Activated CD8-positive, alpha-beta T cell treated with anti-CD3 and anti-CD28 coated beads for 36 hours (primary cell): ENCODE results near the gene ACAD9. TPM values are rescaled to one million over a fixed set of nuclear protein-coding genes. Genes with fewer than 3 reads are reported as not detected.

ENCODE experiments used
- ATAC-seq: fragments of 200-7000 bp; cut with Tn5 transposase; one replicate; pipeline ENCODE4 v1.10.0; 2021; ENCODE audit warnings: mild to moderate bottlenecking, moderate library complexity
- CTCF ChIA-PET: fragments of 350-600 bp; sonication (Branson Sonifier 250); formaldehyde crosslinking; loops from one replicate; lab custom pipeline; 2021; ENCODE audit warnings: antibody characterized with exemption; lab: Charles Lee
- POLR2A ChIA-PET: fragments of 350-600 bp; sonication (Branson Sonifier 250); formaldehyde crosslinking; loops from one replicate; lab custom pipeline; 2021; ENCODE audit warnings: antibody characterized with exemption; lab: Charles Lee
- DNase-seq: peaks from one replicate; pipeline ENCODE4 v3.0.0-alpha.2; 2020
- H3K27ac Mint-ChIP-seq: one replicate; pipeline ENCODE4 v1.8.0; 2021; ENCODE audit warnings: mild to moderate bottlenecking, mixed read lengths
- H3K27me3 Mint-ChIP-seq: one replicate; pipeline ENCODE4 v1.8.0; 2021; ENCODE audit warnings: mixed read lengths
- H3K36me3 Mint-ChIP-seq: one replicate; pipeline ENCODE4 v1.8.0; 2021; ENCODE audit warnings: low read depth, mixed read lengths
- H3K4me1 Mint-ChIP-seq: one replicate; pipeline ENCODE4 v1.8.0; 2021; ENCODE audit warnings: low read depth, mixed read lengths
- H3K4me3 Mint-ChIP-seq: one replicate; pipeline ENCODE4 v1.8.0; 2021; ENCODE audit warnings: mild to moderate bottlenecking, moderate library complexity, mixed read lengths
- H3K9me3 Mint-ChIP-seq: one replicate; pipeline ENCODE4 v1.8.0; 2021; ENCODE audit warnings: mixed read lengths
- CTCF ChIP-seq: fragments of 200-600 bp; IDR thresholded peaks from one replicate; pipeline ENCODE4 v1.8.0; 2022; ENCODE audit warnings: antibody characterized with exemption, mild to moderate bottlenecking
- intact Hi-C: fragments of 100-400 bp; cut with micrococcal nuclease; formaldehyde crosslinking; loops from one replicate; pipeline ENCODE4 v1.10.0; 2022
- total RNA-seq, 2 experiments: library from RNA; stranded (reverse); gene quantifications; one replicate each; pipeline ENCODE4 v1.2.3, GENCODE V29; 2021

The ACAD9 gene
- total RNA-seq, 2 experiments from 2014 or later = 50.1 to 50.5 TPM

GRCh38 chr3:128945878-128946175, 66.4 kb downstream of the ACAD9 start:
- TF ChIP-seq CTCF = no peak
- Mint-ChIP-seq H3K9me3 (no peaks in the 10 kb centered on the region), H3K4me3 (no peak overlapping the region), H3K27me3 (no peaks in the 10 kb centered on the region), H3K27ac (no peak overlapping the region), H3K4me1 (no peaks in the 10 kb centered on the region), H3K36me3 (no peaks in the 10 kb centered on the region)
- no peak for DNase-seq
- POLR2A ChIA-PET = no interaction called here
- no peak for ATAC-seq
- CTCF ChIA-PET = interaction anchor here (1.0 kb wide), 1 partner anchor 25 kb away, joined by 3 read pairs; no protein-coding TSS in a partner anchor
- intact Hi-C loops = no loop called here

GRCh38 chr3:128946411-128946810, 67.0 kb downstream of the ACAD9 start:
- H3K27ac Mint-ChIP-seq = no peak overlapping the region
- POLR2A ChIA-PET = no interaction called here

GRCh38 chr3:128949158-128949557, 69.7 kb downstream of the ACAD9 start:
- Mint-ChIP-seq H3K4me3 (no peak overlapping the region), H3K4me1 (no peaks in the 10 kb centered on the region), H3K27ac (no peak overlapping the region), H3K36me3 (no peaks in the 10 kb centered on the region), H3K27me3 (no peaks in the 10 kb centered on the region), H3K9me3 (no peaks in the 10 kb centered on the region)
- no peak for DNase-seq
- ATAC-seq = no peak
- POLR2A ChIA-PET = no interaction called here
- CTCF ChIA-PET = interaction anchor here (1.4 to 1.5 kb wide), 2 partner anchors 21 to 269 kb away, joined by 3 read pairs; no protein-coding TSS in a partner anchor
- no peak for TF ChIP-seq CTCF
- intact Hi-C loops = no loop called here

More at GRCh38 chr3:128946411-128946810, 67.0 kb downstream of the ACAD9 start:
- Mint-ChIP-seq H3K9me3 (no peaks in the 10 kb centered on the region), H3K4me1 (no peaks in the 10 kb centered on the region), H3K27me3 (no peaks in the 10 kb centered on the region), H3K4me3 (no peak overlapping the region), H3K36me3 (no peaks in the 10 kb centered on the region)
- CTCF ChIA-PET = interaction anchor here (1.0 kb wide), 1 partner anchor 24 kb away, joined by 3 read pairs; no protein-coding TSS in a partner anchor
- DNase-seq (no peak), ATAC-seq (no peak)
- intact Hi-C loops = no loop called here
- TF ChIP-seq CTCF = no peak

- H3K36me3 Mint-ChIP-seq = no peaks in the 10 kb centered on the region
- H3K4me1 Mint-ChIP-seq = no peaks in the 10 kb centered on the region
- H3K4me3 Mint-ChIP-seq = no peak overlapping the region
- ATAC-seq = peak; percentile 62
- TF ChIP-seq CTCF = no peak
- no peaks in the 10 kb centered on the region for H3K27me3 Mint-ChIP-seq
- intact Hi-C loops = no loop called here
- ChIA-PET CTCF (interaction anchor here (0.7 to 2.7 kb wide), 7 partner anchors 20 to 333 kb away, joined by 3 to 13 read pairs (median 3); no protein-coding TSS in a partner anchor), POLR2A (no interaction called here)
- peak; percentile 48 for DNase-seq
- no peaks in the 10 kb centered on the region for H3K9me3 Mint-ChIP-seq
- no peak overlapping the region for H3K27ac Mint-ChIP-seq
Measured at GRCh38 chr3:128950223-128950938, 71.0 kb downstream of the ACAD9 start.

GRCh38 chr3:128956440-128956839, 77.0 kb downstream of the ACAD9 start:
- Mint-ChIP-seq H3K27ac (no peak overlapping the region), H3K9me3 (no peaks in the 10 kb centered on the region), H3K36me3 (no peaks in the 10 kb centered on the region), H3K4me3 (no peak overlapping the region), H3K27me3 (no peaks in the 10 kb centered on the region), H3K4me1 (no peaks in the 10 kb centered on the region)
- intact Hi-C loops = no loop called here
- POLR2A ChIA-PET = no interaction called here
- no peak for TF ChIP-seq CTCF
- DNase-seq = no peak
- ATAC-seq = no peak
- CTCF ChIA-PET = no interaction called here
